Loucy (cell line): ENCODE data around the gene STON2.

Experiments used
- CTCF ChIP-seq: fragments of 200-600 bp; sonication (generic); conservative IDR thresholded peaks from 2 replicates; pipeline ENCODE4 v1.5.1; 2014; ENCODE audit warnings: mild to moderate bottlenecking, antibody characterized with exemption, low read length
- EZH2phosphoT487 ChIP-seq: fragments of 200-600 bp; IDR thresholded peaks from 2 replicates; pipeline ENCODE4 v1.6.1; 2018; ENCODE audit warnings: antibody characterized with exemption, mild to moderate bottlenecking, moderate library complexity, borderline replicate concordance

- TF ChIP-seq EZH2phosphoT487 (no peak), CTCF (no peak)
Observed at GRCh38 chr14:81401420-81402122, 1.4 kb upstream of the STON2 start.
